ENCODE results near the gene NEMP1. TPM values are rescaled to one million over a fixed set of nuclear protein-coding genes. Genes with fewer than 3 reads are reported as not detected.

The NEMP1 gene
- total RNA-seq, 1 donor = 25.0 TPM

- H3K4me3 ChIP-seq (ENCODE audit: low read depth, low read length) = peak overlapping the region; percentile 95
- TF ChIP-seq, protein P1, sequence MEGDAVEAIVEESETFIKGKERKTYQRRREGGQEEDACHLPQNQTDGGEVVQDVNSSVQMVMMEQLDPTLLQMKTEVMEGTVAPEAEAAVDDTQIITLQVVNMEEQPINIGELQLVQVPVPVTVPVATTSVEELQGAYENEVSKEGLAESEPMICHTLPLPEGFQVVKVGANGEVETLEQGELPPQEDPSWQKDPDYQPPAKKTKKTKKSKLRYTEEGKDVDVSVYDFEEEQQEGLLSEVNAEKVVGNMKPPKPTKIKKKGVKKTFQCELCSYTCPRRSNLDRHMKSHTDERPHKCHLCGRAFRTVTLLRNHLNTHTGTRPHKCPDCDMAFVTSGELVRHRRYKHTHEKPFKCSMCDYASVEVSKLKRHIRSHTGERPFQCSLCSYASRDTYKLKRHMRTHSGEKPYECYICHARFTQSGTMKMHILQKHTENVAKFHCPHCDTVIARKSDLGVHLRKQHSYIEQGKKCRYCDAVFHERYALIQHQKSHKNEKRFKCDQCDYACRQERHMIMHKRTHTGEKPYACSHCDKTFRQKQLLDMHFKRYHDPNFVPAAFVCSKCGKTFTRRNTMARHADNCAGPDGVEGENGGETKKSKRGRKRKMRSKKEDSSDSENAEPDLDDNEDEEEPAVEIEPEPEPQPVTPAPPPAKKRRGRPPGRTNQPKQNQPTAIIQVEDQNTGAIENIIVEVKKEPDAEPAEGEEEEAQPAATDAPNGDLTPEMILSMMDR (IDR thresholded peaks at IDR 0.05; ENCODE audit: insufficient read depth, low read length) = peak; percentile 33
- no peak for DNase-seq (ENCODE audit: low read depth)
Measured at GRCh38 chr12:57090924-57091637, 12.5 kb upstream of the NEMP1 start.

DNA sequence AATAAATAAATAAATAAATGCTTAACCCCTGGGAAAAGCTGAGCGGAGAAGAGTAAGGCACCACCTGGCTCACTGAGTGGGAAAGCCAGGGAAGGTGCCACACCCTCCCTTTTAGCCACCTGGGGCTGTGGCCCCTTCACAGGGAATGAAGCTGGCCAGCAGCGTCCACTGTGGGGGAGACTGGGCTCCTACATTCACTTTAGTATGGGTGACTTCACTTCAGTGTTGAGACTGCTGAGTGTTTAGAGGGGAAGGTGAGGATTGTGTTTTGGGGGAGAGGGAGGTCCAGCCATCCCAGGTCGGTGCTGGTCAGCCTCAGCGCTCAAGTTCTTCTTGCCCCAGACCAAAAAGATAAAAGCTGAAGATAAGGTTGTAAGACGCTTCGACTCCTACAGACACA is 11.9 kb upstream of the NEMP1 start:
- TF ChIP-seq, protein P1 (IDR thresholded peaks at IDR 0.05; ENCODE audit: insufficient read depth, low read length) = no peak
- DNase-seq (ENCODE audit: low read depth) = no peak
- H3K4me3 ChIP-seq (ENCODE audit: low read depth, low read length) = peak overlapping the region; percentile 95

- peak; percentile 69 for DNase-seq (ENCODE audit: low read depth)
- TF ChIP-seq, protein P1 (IDR thresholded peaks at IDR 0.05; ENCODE audit: insufficient read depth, low read length) = no peak
- H3K4me3 ChIP-seq (ENCODE audit: low read depth, low read length) = peak overlapping the region; percentile 95
Measured at GRCh38 chr12:57089271-57090245, 11.0 kb upstream of the NEMP1 start.

DNA sequence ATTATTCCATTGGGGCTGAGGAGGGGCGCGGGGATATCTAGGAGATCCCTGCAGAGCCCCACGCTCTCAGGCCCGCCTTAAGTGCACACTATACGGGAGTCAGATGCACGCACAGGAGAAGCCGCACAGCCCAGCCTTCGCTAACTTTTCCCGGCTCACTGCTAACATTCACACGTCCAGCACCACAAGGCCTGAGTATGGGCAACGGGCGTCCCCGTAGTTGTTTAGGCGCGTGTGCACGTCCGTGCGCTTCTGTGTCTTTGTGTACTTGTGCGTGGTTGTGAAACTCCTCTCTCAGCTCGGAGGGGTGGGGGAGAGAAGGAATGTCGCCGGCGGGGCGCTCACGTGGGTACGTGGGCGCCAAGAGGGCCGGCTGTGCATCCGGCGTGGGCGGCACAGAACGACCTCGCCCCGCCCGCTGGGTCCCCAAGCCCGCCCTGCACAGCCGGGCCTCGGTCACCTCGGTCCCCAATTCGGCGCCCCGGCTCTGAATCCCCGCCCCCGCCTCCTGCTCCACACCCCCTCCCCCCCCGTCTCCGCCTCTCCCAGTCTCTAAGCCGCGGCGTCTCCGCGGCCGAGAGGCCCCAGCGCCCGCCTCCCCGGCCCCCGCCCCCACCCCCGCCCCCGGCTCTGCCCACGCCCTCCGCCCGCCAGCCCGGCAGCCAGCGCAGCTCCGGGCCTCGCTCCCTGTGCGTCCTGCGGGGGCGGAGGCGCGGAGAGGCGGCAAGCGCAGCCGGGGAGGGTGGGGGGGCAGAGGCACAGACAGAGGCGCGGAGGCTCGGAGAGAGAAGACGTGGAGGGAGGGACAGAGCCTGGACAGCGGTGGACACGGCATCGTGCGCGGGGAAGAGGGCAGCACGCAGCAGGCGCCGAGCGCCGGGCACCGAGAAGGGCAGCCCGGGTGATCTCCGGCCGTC is 10.0 kb upstream of the NEMP1 start, which contains the start of gene NAB2:
TSS of gene NAB2 (plus strand) at position 761 of the 917 bp plus-strand sequence. CDS start 158 bp downstream, outside the sequence.
- DNase-seq (ENCODE audit: low read depth) = peak; percentile 97
- TF ChIP-seq, protein P1 (IDR thresholded peaks at IDR 0.05; ENCODE audit: insufficient read depth, low read length) = no peak
- peak within 1 kb of the TSS; percentile 95 for H3K4me3 ChIP-seq (ENCODE audit: low read depth, low read length)

DNA sequence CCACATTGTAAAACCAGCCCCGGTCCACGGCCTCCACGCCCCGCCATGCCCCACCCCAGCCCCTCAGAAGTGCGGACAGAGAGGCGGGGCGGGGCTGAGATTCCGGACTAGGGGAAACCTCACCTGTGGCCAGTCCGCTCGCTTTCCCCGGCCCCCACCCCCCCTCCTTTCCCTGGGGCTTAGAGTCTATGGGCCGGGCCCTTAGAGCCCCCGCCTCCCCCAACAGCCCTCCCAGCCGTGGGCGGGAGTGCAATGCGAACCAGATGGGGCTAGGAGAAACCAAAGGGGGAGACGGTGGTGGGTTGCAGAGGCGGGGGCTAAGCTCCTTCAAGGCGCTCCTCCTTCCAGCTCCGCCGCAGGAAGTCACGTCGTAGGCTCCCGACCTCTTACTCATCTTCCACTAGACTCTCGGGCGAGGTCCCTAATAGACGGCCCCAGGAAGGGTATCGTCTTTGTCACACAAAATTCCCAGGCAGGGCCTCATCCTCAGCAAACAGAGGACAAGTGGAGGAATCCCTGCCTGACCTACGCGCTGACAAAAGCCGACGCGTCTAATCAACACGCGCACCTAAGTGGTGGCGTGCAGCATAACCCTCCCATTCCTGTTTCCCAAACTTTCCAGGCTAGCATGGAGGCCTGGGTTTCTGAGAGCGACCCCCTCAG is 9.2 kb upstream of the NEMP1 start:
- peak; percentile 96 for DNase-seq (ENCODE audit: low read depth)
- TF ChIP-seq, protein P1 (IDR thresholded peaks at IDR 0.05; ENCODE audit: insufficient read depth, low read length) = no peak

More for the DNA sequence above, 9.2 kb upstream of the NEMP1 start:
- H3K4me3 ChIP-seq (ENCODE audit: low read depth, low read length) = peak overlapping the region; percentile 69

Data from fibroblast of the aortic adventitia (primary cell).